Heart left ventricle (tissue), 16 donors: ENCODE results near the gene MKI67. TPM values are rescaled to one million over a fixed set of nuclear protein-coding genes. Genes with fewer than 3 reads are reported as not detected.

ENCODE experiments used
- ATAC-seq, 4 donors: fragments of 200-7000 bp; cut with Tn5 transposase; one replicate each; pipeline ENCODE4 v1.9.1; 2020 to 2022; ENCODE audit warnings: moderate library complexity in 4 of 4, mild to moderate bottlenecking in 3 of 4, moderate number of reproducible peaks in 1 of 4
- DNase-seq, 5 donors: peaks; one replicate each; pipeline ENCODE4 v3.0.0-alpha.2; 2020
- H3K27ac ChIP-seq, 12 donors: fragments of 200-600 bp; sonication (generic) in 4 of 12; one replicate each; pipeline versions ENCODE4 v1.5.0 to v1.8.0; 2016 to 2022; ENCODE audit warnings: mild to moderate bottlenecking in 2 of 12
- H3K27me3 ChIP-seq, 9 donors: fragments of 200-600 bp; sonication (generic) in 2 of 9; one replicate each; pipeline versions ENCODE4 v1.5.1 to v1.8.0; 2016 to 2022; ENCODE audit warnings: mild to moderate bottlenecking in 3 of 9
- H3K36me3 ChIP-seq, 9 donors: fragments of 200-600 bp; sonication (generic) in 2 of 9; one replicate each; pipeline versions ENCODE4 v1.5.0 to v1.8.0; 2018 to 2022; ENCODE audit warnings: mild to moderate bottlenecking in 2 of 9
- H3K4me1 ChIP-seq, 12 donors: fragments of 200-600 bp; sonication (generic) in 4 of 12; one replicate each; pipeline versions ENCODE4 v1.5.0 to v1.8.0; 2016 to 2022; ENCODE audit warnings: mild to moderate bottlenecking in 3 of 12
- H3K4me3 ChIP-seq, 12 donors: fragments of 200-600 bp; sonication (generic) in 4 of 12; one replicate each; pipeline versions ENCODE4 v1.5.0 to v1.8.0; 2017 to 2022; ENCODE audit warnings: mild to moderate bottlenecking in 9 of 12, moderate library complexity in 4 of 12
- H3K9me3 ChIP-seq, 12 donors: fragments of 200-600 bp; sonication (generic) in 4 of 12; one replicate each; pipeline versions ENCODE4 v1.5.0 to v1.8.0; 2016 to 2022; ENCODE audit warnings: mild to moderate bottlenecking in 1 of 12
- CTCF ChIP-seq, 12 donors: fragments of 200-600 bp; sonication (generic) in 4 of 12; IDR thresholded peaks; one replicate each; pipeline versions ENCODE4 v1.5.0 to v1.8.0; 2018 to 2022; ENCODE audit warnings: antibody characterized with exemption in 12 of 12, mild to moderate bottlenecking in 5 of 12
- POLR2A ChIP-seq, 2 donors: fragments of 450-650 bp; IDR thresholded peaks; one replicate each; pipeline ENCODE4 v1.6.1; 2017; ENCODE audit warnings: antibody characterized with exemption in 2 of 2, mild to moderate bottlenecking in 2 of 2, moderate library complexity in 2 of 2
- WGBS, 4 donors: extraction: QIAGEN DNeasy Blood & Tissue Kit in 2 of 4; methylation state at CpG; one replicate each; pipeline versions ENCODE4 v1.1.5 to v1.1.7; 2013 to 2018; 5-methylcytosine and 5-hydroxymethylcytosine counted together
- intact Hi-C, 10 donors: fragments of 100-400 bp; cut with DNase I; formaldehyde crosslinking; loops; one replicate each; pipeline versions ENCODE4 v1.11.1 to v1.14.2; 2022
- polyA plus RNA-seq, 2 donors: library from polyadenylated mRNA; stranded (reverse); fragments of 200-250 nt; gene quantifications; one replicate each; pipeline ENCODE4 v1.2.3, GENCODE V29; 2013
- total RNA-seq, 9 donors: library from RNA; depleted of rRNA in 2 of 9; stranded (reverse); fragments of >200 nt in 2 of 9; fragmentation: NEBNext Ultra II Directional in 3 of 9; extraction: Animal tissue kit (Norgen Biotek cat#: 25700) in 3 of 9; gene quantifications; one replicate each; pipeline versions ENCODE4 v1.1.0 to v1.2.4, GENCODE V29; 2016 to 2023
- donor health status: ischemic (EF 13 %, LVEDD 7.1; RV severe dilation, severe dysfunction).
- donor health status: healthy with polysubstance abuse.
- donor health status: DM: no; HTN: yes; CAD: no.
- donor health status: DM: no; HTN: no; CAD: no.
- donor health status: ischemic (EF 25% LVEDD 6.9; RV normal size, moderate dysfunction).
- donor health status: ischemic (EF 25% LVEDD 5.7; RV mildly dilated, moderate dysfunction).
- donor health status: healthy.
- donor health status: DM: yes; HTN: yes; CAD: no.
- donor health status: ischemic (EF 35%, LVEDD 5.7; RV mildly dilated, moderate dysfunction).
- donor health status: nonischemic (EF 11% LVEDD 7.7; RV severe dilation, severe dysfunction).
- donor health status: DM: yes; HTN: yes; CAD: no.
- donor health status: PGD.
- donor health status: ischemic (EF 29% LVEDD 5.4; RV normal size, mild dysfunction).
- donor health status: nonischemic (EF 23%, LVEDD 6.1; RV moderate dilation, normal function).

MKI67 gene
- total and polyA plus RNA-seq, 11 donors, result 0.04 to 27.9 (median 0.52) TPM

- intact Hi-C loops, result loop anchor here in 3 of 10 donors (5.0 kb wide), 2 partner anchors 35 to 165 kb away; partner anchors contain the start of gene PTPRE (in 1 of the 3)
- H3K9me3 ChIP-seq, result no peaks in the 10 kb centered on the region
- H3K36me3 ChIP-seq, result peaks cover 0 to 100% (median 89%) of the 10 kb centered on the region in 9 donors
- no peak for DNase-seq
- H3K27me3 ChIP-seq, result no peaks in the 10 kb centered on the region
- 72 to 82% (median 78%) methylated on average over 6 of the region's 6 CpGs for WGBS, 4 donors
- H3K4me3 ChIP-seq, result no peak overlapping the region
- TF ChIP-seq POLR2A (IDR thresholded peaks at IDR 0.05) (no peak), CTCF (IDR thresholded peaks at IDR 0.05) (no peak)
- no peak for ATAC-seq
- H3K4me1 ChIP-seq, result peaks cover 0 to 9% (median 0%) of the 10 kb centered on the region in 12 donors
- no peak overlapping the region for H3K27ac ChIP-seq
Observed at GRCh38 chr10:128072046-128072445, 54.2 kb downstream of the MKI67 start.

- DNase-seq (peak in 2 of 5 donors; percentile 15 to 42), ATAC-seq (no peak)
- 76 to 88% (median 81%) methylated on average over 9 of the region's 9 CpGs for WGBS, 4 donors
- Histone ChIP-seq H3K27ac (peak overlapping the region in 1 of 12 donors; percentile 18), H3K9me3 (no peaks in the 10 kb centered on the region), H3K4me3 (no peak overlapping the region), H3K27me3 (no peaks in the 10 kb centered on the region), H3K4me1 (peaks cover 0 to 12% (median 0%) of the 10 kb centered on the region in 12 donors), H3K36me3 (peaks cover 0 to 100% (median 89%) of the 10 kb centered on the region in 9 donors)
- TF ChIP-seq POLR2A (IDR thresholded peaks at IDR 0.05) (no peak), CTCF (IDR thresholded peaks at IDR 0.05) (no peak)
- intact Hi-C loops, result loop anchor here in 4 of 10 donors (2.0 to 5.0 kb wide), 3 partner anchors 34 to 165 kb away; partner anchors contain the start of gene PTPRE (in 2 of the 4)
Observed at GRCh38 chr10:128071417-128071782, 54.8 kb downstream of the MKI67 start.

- WGBS, 4 donors, result 88 to 94% (median 91%) methylated on average over 14 to 17 of the region's 17 CpGs
- H3K4me3 ChIP-seq, result no peak overlapping the region
- ATAC-seq (no peak), DNase-seq (peak in 2 of 5 donors; percentile 14 to 52)
- H3K36me3 ChIP-seq, result peaks cover 0 to 100% (median 89%) of the 10 kb centered on the region in 9 donors
- H3K4me1 ChIP-seq, result peaks cover 0 to 17% (median 0%) of the 10 kb centered on the region in 12 donors
- peak overlapping the region in 1 of 12 donors; percentile 18 for H3K27ac ChIP-seq
- H3K27me3 ChIP-seq, result no peaks in the 10 kb centered on the region
- no peaks in the 10 kb centered on the region for H3K9me3 ChIP-seq
- intact Hi-C loops, result loop anchor here in 4 of 10 donors (2.0 to 5.0 kb wide), 3 partner anchors 34 to 164 kb away; partner anchors contain the start of gene PTPRE (in 2 of the 4)
- TF ChIP-seq POLR2A (IDR thresholded peaks at IDR 0.05), result no peak
- no peak for TF ChIP-seq CTCF (IDR thresholded peaks at IDR 0.05)
Observed at GRCh38 chr10:128070721-128071416, 55.4 kb downstream of the MKI67 start.

- peaks cover 0 to 100% (median 88%) of the 10 kb centered on the region in 9 donors for H3K36me3 ChIP-seq
- no peaks in the 10 kb centered on the region for H3K27me3 ChIP-seq
- TF ChIP-seq POLR2A (IDR thresholded peaks at IDR 0.05), result no peak
- no peak for TF ChIP-seq CTCF (IDR thresholded peaks at IDR 0.05)
- no peak overlapping the region for H3K27ac ChIP-seq
- intact Hi-C loops, result loop anchor here in 4 of 10 donors (2.0 to 5.0 kb wide), 3 partner anchors 33 to 163 kb away; partner anchors contain the start of gene PTPRE (in 2 of the 4)
- H3K4me3 ChIP-seq, result no peak overlapping the region
- no peaks in the 10 kb centered on the region for H3K9me3 ChIP-seq
- H3K4me1 ChIP-seq, result peaks cover 0 to 24% (median 0%) of the 10 kb centered on the region in 12 donors
- ATAC-seq, result no peak
- WGBS, 4 donors, result 86 to 95% (median 94%) methylated on average over 10 of the region's 10 CpGs
- DNase-seq, result peak in 2 of 5 donors; percentile 12 to 33
Observed at GRCh38 chr10:128070161-128070560, 56.1 kb downstream of the MKI67 start.
